ENCODE measurements around the gene DCLK1. TPM values are rescaled to one million over a fixed set of nuclear protein-coding genes. Genes with fewer than 3 reads are reported as not detected.
A peak's percentile ranks its signal among the peaks of the same experiment; 100 is the strongest.
"Not testable (repeated sequence)": the region's sequence is repeated elsewhere in the genome, so short reads cannot be mapped to it uniquely, and the experiment has no call there.

The DCLK1 gene
- total and polyA plus RNA-seq, 7 donors: 1.2 to 64.8 (median 10.2) TPM

- H3K27me3 ChIP-seq: no peaks in the 10 kb centered on the region
- intact Hi-C loops (cut with DNase I): loop anchor here (1.0 to 5.0 kb wide), 4 partner anchors 297 to 759 kb away; partner anchors contain the start of gene SPART
- WGBS, 2 donors: 48 to 51% methylated on average over 10 of the region's 10 CpGs
- H3K4me3 ChIP-seq: no peak overlapping the region
- peaks cover 0 to 13% (median 8%) of the 10 kb centered on the region in 4 donors for H3K4me1 ChIP-seq
- DNase-seq: no peak
- no peaks in the 10 kb centered on the region for H3K9me3 ChIP-seq
- no peaks in the 10 kb centered on the region for H3K36me3 ChIP-seq
- TF ChIP-seq POLR2A (IDR thresholded peaks at IDR 0.05) (no peak), CTCF (IDR thresholded peaks at IDR 0.05) (peak; percentile 39 to 90 (median 82)), POLR2AphosphoS5 (IDR thresholded peaks at IDR 0.05) (peak in 1 of 4 donors; percentile 6), EP300 (IDR thresholded peaks at IDR 0.05) (no peak)
- peak overlapping the region; percentile 60 to 72 (median 68) for H3K27ac ChIP-seq
These were observed 152.4 kb downstream of the DCLK1 start for GRCh38 chr13:35978607-35979316.

GRCh38 chr13:35977060-35977459 is 154.1 kb downstream of the DCLK1 start:
- DNase-seq: no peak
- H3K9me3 ChIP-seq: no peaks in the 10 kb centered on the region
- H3K4me1 ChIP-seq: peaks cover 0 to 13% (median 8%) of the 10 kb centered on the region in 4 donors
- intact Hi-C loops (cut with DNase I): loop anchor here (5.0 kb wide), 2 partner anchors 420 to 760 kb away; no protein-coding TSS in a partner anchor
- H3K27ac ChIP-seq: no peak overlapping the region
- TF ChIP-seq POLR2A (IDR thresholded peaks at IDR 0.05) (no peak), EP300 (IDR thresholded peaks at IDR 0.05) (no peak), CTCF (IDR thresholded peaks at IDR 0.05) (no peak), POLR2AphosphoS5 (IDR thresholded peaks at IDR 0.05) (no peak)
- H3K27me3 ChIP-seq: no peaks in the 10 kb centered on the region
- H3K36me3 ChIP-seq: no peaks in the 10 kb centered on the region
- no peak overlapping the region for H3K4me3 ChIP-seq
- 58 to 71% methylated on average over 2 of the region's 2 CpGs for WGBS, 2 donors

- Histone ChIP-seq H3K36me3 (no peaks in the 10 kb centered on the region), H3K27me3 (no peaks in the 10 kb centered on the region), H3K27ac (no peak overlapping the region), H3K9me3 (no peaks in the 10 kb centered on the region), H3K4me1 (peaks cover 0 to 13% (median 8%) of the 10 kb centered on the region in 4 donors), H3K4me3 (no peak overlapping the region)
- no peak for DNase-seq
- TF ChIP-seq CTCF (IDR thresholded peaks at IDR 0.05) (no peak), POLR2AphosphoS5 (IDR thresholded peaks at IDR 0.05) (no peak), POLR2A (IDR thresholded peaks at IDR 0.05) (no peak), EP300 (IDR thresholded peaks at IDR 0.05) (no peak)
- intact Hi-C loops (cut with DNase I): loop anchor here (5.0 kb wide), 2 partner anchors 421 to 761 kb away; no protein-coding TSS in a partner anchor
- WGBS, 2 donors: 61 to 77% methylated on average over 7 of the region's 7 CpGs
These were observed 155.1 kb downstream of the DCLK1 start for GRCh38 chr13:35976126-35976525.

- H3K27me3 ChIP-seq; DNase-seq; H3K27ac ChIP-seq; H3K9me3 ChIP-seq; H3K36me3 ChIP-seq; intact Hi-C loops (cut with DNase I); H3K4me3 ChIP-seq: not testable (repeated sequence)
- H3K4me1 ChIP-seq: peaks cover 5 to 12% (median 8%) of the 10 kb centered on the region in 4 donors
- WGBS, 2 donors: 94 to 97% methylated on average over 29 of the region's 29 CpGs
These were observed 164.2 kb downstream of the DCLK1 start for GRCh38 chr13:35966951-35967350.

- H3K27me3 ChIP-seq: no peaks in the 10 kb centered on the region
- intact Hi-C loops (cut with DNase I): no loop called here
- H3K9me3 ChIP-seq: peaks cover 0 to 4% (median 0%) of the 10 kb centered on the region in 4 donors
- 68 to 80% methylated on average over 1 of the region's 1 CpG for WGBS, 2 donors
- peak overlapping the region in 1 of 4 donors; percentile 55 for H3K27ac ChIP-seq
- no peak overlapping the region for H3K4me3 ChIP-seq
- peaks cover 5 to 12% (median 8%) of the 10 kb centered on the region in 4 donors for H3K4me1 ChIP-seq
- DNase-seq: no peak
- TF ChIP-seq CTCF (IDR thresholded peaks at IDR 0.05): no peak
- no peak for TF ChIP-seq POLR2A (IDR thresholded peaks at IDR 0.05)
- no peak for TF ChIP-seq EP300 (IDR thresholded peaks at IDR 0.05)
- peak in 2 of 4 donors; percentile 4 to 13 for TF ChIP-seq POLR2AphosphoS5 (IDR thresholded peaks at IDR 0.05)
- H3K36me3 ChIP-seq: no peaks in the 10 kb centered on the region
These were observed 165.2 kb downstream of the DCLK1 start for GRCh38 chr13:35966024-35966423.
